HepG2 (cell line): Measurements from ENCODE around the gene CYP2W1. TPM values are rescaled to one million over a fixed set of nuclear protein-coding genes. Genes with fewer than 3 reads are reported as not detected.
A peak's percentile ranks its signal among the peaks of the same experiment; 100 is the strongest.

ENCODE experiments used
- AKAP8 ChIP-seq: sonication (generic); formaldehyde crosslinking; IDR thresholded peaks from 2 replicates; pipeline ENCODE4 v1.5.1; 2020; ENCODE audit warnings: mild to moderate bottlenecking, missing genetic modification reagents
- ATF3 ChIP-seq: sonication (generic); formaldehyde crosslinking; IDR thresholded peaks from 2 replicates; pipeline ENCODE4 v1.4.0; 2020; ENCODE audit warnings: missing genetic modification reagents
- BCL6 ChIP-seq: IDR thresholded peaks from 2 replicates; pipeline ENCODE4 v1.6.1; 2016; ENCODE audit warnings: missing genetic modification reagents, missing compliant biosample characterization
- CENPX ChIP-seq: sonication (generic); formaldehyde crosslinking; IDR thresholded peaks from 2 replicates; pipeline ENCODE4 v1.9.0; 2021; ENCODE audit warnings: mild to moderate bottlenecking, missing genetic modification reagents, moderate library complexity
- CHD4 ChIP-seq: fragments of 200-600 bp; sonication (generic); IDR thresholded peaks from 2 replicates; pipeline ENCODE4 v1.7.0; 2017; ENCODE audit warnings: mild to moderate bottlenecking, low read length, borderline replicate concordance
- CTCF ChIP-seq: sonication (generic); formaldehyde crosslinking; IDR thresholded peaks from 2 replicates; pipeline ENCODE4 v1.5.0; 2020; ENCODE audit warnings: mild to moderate bottlenecking, missing genetic modification reagents, moderate library complexity
- FOXK1 ChIP-seq: sonication (generic); formaldehyde crosslinking; IDR thresholded peaks from 2 replicates; pipeline ENCODE4 v1.4.0; 2020; ENCODE audit warnings: low read depth, missing genetic modification reagents, borderline replicate concordance
- HOXA3 ChIP-seq: sonication (generic); formaldehyde crosslinking; IDR thresholded peaks from 2 replicates; pipeline ENCODE4 v1.5.0; 2020; ENCODE audit warnings: missing genetic modification reagents
- KAT8 ChIP-seq: IDR thresholded peaks from 2 replicates; pipeline ENCODE4 v1.6.1; 2016; ENCODE audit warnings: missing genetic modification reagents, missing compliant biosample characterization
- KDM2A ChIP-seq: sonication (generic); formaldehyde crosslinking; IDR thresholded peaks from 2 replicates; pipeline ENCODE4 v1.4.0; 2020; ENCODE audit warnings: low read depth, missing genetic modification reagents, borderline replicate concordance
- KLF9 ChIP-seq: IDR thresholded peaks from 2 replicates; pipeline ENCODE4 v1.6.1; 2016; ENCODE audit warnings: low read depth
- MBD4 ChIP-seq: IDR thresholded peaks from 2 replicates; pipeline ENCODE4 v1.6.1; 2012; ENCODE audit warnings: low read length, inconsistent platforms, borderline replicate concordance
- MTA3 ChIP-seq: sonication (generic); formaldehyde crosslinking; IDR thresholded peaks from 2 replicates; pipeline ENCODE4 v1.4.0; 2020; ENCODE audit warnings: missing genetic modification reagents
- PAX8 ChIP-seq: sonication (generic); formaldehyde crosslinking; IDR thresholded peaks from 2 replicates; pipeline ENCODE4 v1.8.0; 2022; ENCODE audit warnings: mild to moderate bottlenecking, missing genetic modification reagents, borderline replicate concordance
- PHF20 ChIP-seq: sonication (generic); formaldehyde crosslinking; IDR thresholded peaks from 2 replicates; pipeline ENCODE4 v1.5.0; 2020; ENCODE audit warnings: mild to moderate bottlenecking, missing genetic modification reagents
- PRPF4 ChIP-seq: fragments of 200-400 bp; formaldehyde crosslinking; IDR thresholded peaks from 2 replicates; pipeline ENCODE4 v1.6.1; 2016; ENCODE audit warnings: low read length, low read depth; ENCODE audit not compliant: poor library complexity, severe bottlenecking
- RELA ChIP-seq: sonication (generic); formaldehyde crosslinking; IDR thresholded peaks from 2 replicates; pipeline ENCODE4 v1.4.0; 2020; ENCODE audit warnings: missing genetic modification reagents
- TAF15 ChIP-seq: fragments of 200-400 bp; formaldehyde crosslinking; IDR thresholded peaks from one replicate; pipeline ENCODE4 v1.6.1; 2018; ENCODE audit warnings: mild to moderate bottlenecking, low read depth, low read length; ENCODE audit not compliant: poor library complexity, severe bottlenecking
- TEAD2 ChIP-seq: sonication (generic); formaldehyde crosslinking; IDR thresholded peaks from 2 replicates; pipeline ENCODE4 v1.9.0; 2021; ENCODE audit warnings: missing genetic modification reagents
- U2AF2 ChIP-seq: fragments of 200-400 bp; formaldehyde crosslinking; IDR thresholded peaks from 2 replicates; pipeline ENCODE4 v1.6.1; 2017; ENCODE audit warnings: low read depth, mild to moderate bottlenecking, low read length
- ZC3H13 ChIP-seq: sonication (generic); formaldehyde crosslinking; IDR thresholded peaks from 2 replicates; pipeline ENCODE4 v1.8.1; 2023; ENCODE audit warnings: mild to moderate bottlenecking, missing genetic modification reagents, moderate library complexity
- ZFP62 ChIP-seq: sonication (generic); formaldehyde crosslinking; IDR thresholded peaks from 2 replicates; pipeline ENCODE4 v1.4.0; 2020; ENCODE audit warnings: missing genetic modification reagents
- ZNF335 ChIP-seq: sonication (generic); formaldehyde crosslinking; IDR thresholded peaks from 2 replicates; pipeline ENCODE4 v1.4.0; 2020; ENCODE audit warnings: missing genetic modification reagents
- ZNF547 ChIP-seq: sonication (generic); formaldehyde crosslinking; IDR thresholded peaks from 2 replicates; pipeline ENCODE4 v1.5.1; 2020; ENCODE audit warnings: mild to moderate bottlenecking, missing genetic modification reagents
- ZNF569 ChIP-seq: sonication (generic); formaldehyde crosslinking; IDR thresholded peaks from 2 replicates; pipeline ENCODE4 v1.5.0; 2020; ENCODE audit warnings: mild to moderate bottlenecking, missing genetic modification reagents, moderate library complexity, borderline replicate concordance
- polyA plus RNA-seq, 8 experiments: library from polyadenylated mRNA; depleted of rRNA in 3 of 8; stranded (reverse) in 7 of 8; unstranded in 1 of 8; fragments of >200 nt; fragmentation: Illumina TruSeq in 4 of 8; extraction: Trizol in 4 of 8; gene quantifications; 2 replicates each; pipeline versions ENCODE4 v1.2.1 to v1.2.3, GENCODE V29; 2011 to 2016; ENCODE audit warnings: low read depth in 4 of 8, missing spikeins in 1 of 8, mixed read lengths in 1 of 8; ENCODE audit not compliant: insufficient read depth in 1 of 8
- total RNA-seq, 5 experiments: library from RNA; depleted of rRNA; stranded (reverse); fragments of >200 nt; fragmentation: Illumina TruSeq; extraction: Trizol; gene quantifications; 2 replicates each; pipeline ENCODE4 v1.2.3, GENCODE V29; 2016; ENCODE audit warnings: low read depth in 1 of 5
- TF ChIP-seq, protein P1 (sequence below): sonication (generic); formaldehyde crosslinking; conservative IDR thresholded peaks from 2 replicates; pipeline ENCODE4 v1.4.0; 2020; ENCODE audit warnings: missing genetic modification reagents
- TF ChIP-seq, protein P2 (sequence below): sonication (generic); formaldehyde crosslinking; conservative IDR thresholded peaks from 2 replicates; pipeline ENCODE4 v1.8.1; 2023; ENCODE audit warnings: missing genetic modification reagents

CYP2W1 gene
- total and polyA plus RNA-seq, 2 of the 13 experiments (the other 11 are each of a cell fraction or from before 2014, with no cell fraction given), result 19.5 to 31.7 TPM

GRCh38 chr7:978416-979091, 4.4 kb upstream of the CYP2W1 start (continued):
- TF ChIP-seq HOXA3 (CRISPR knock-in tag), result no peak; the same call in 1 of the 2 replicates
- TF ChIP-seq RELA (CRISPR knock-in tag), result no peak
- TF ChIP-seq, protein P1, sequence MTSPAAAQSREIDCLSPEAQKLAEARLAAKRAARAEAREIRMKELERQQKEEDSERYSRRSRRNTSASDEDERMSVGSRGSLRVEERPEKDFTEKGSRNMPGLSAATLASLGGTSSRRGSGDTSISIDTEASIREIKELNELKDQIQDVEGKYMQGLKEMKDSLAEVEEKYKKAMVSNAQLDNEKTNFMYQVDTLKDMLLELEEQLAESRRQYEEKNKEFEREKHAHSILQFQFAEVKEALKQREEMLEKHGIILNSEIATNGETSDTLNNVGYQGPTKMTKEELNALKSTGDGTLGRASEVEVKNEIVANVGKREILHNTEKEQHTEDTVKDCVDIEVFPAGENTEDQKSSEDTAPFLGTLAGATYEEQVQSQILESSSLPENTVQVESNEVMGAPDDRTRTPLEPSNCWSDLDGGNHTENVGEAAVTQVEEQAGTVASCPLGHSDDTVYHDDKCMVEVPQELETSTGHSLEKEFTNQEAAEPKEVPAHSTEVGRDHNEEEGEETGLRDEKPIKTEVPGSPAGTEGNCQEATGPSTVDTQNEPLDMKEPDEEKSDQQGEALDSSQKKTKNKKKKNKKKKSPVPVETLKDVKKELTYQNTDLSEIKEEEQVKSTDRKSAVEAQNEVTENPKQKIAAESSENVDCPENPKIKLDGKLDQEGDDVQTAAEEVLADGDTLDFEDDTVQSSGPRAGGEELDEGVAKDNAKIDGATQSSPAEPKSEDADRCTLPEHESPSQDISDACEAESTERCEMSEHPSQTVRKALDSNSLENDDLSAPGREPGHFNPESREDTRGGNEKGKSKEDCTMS (CRISPR knock-in tag), result no peak
- TF ChIP-seq MBD4, result no peak
- TF ChIP-seq ZNF547 (CRISPR knock-in tag), result peak; percentile 31; the same call in 1 of the 2 replicates
- TF ChIP-seq AKAP8, result no peak
- TF ChIP-seq CHD4, result no peak
- TF ChIP-seq CTCF (CRISPR knock-in tag), result no peak
- no peak for TF ChIP-seq MTA3
- TF ChIP-seq ZC3H13 (CRISPR knock-in tag), result 0 out of 2 replicates have a peak, but pooled peaks have one; percentile 67
- no peak for TF ChIP-seq TEAD2 (CRISPR knock-in tag)
- no peak for TF ChIP-seq ZFP62 (CRISPR knock-in tag)
- TF ChIP-seq PRPF4, result peak; percentile 40
- TF ChIP-seq CENPX (CRISPR knock-in tag), result no peak
- TF ChIP-seq, protein P2, sequence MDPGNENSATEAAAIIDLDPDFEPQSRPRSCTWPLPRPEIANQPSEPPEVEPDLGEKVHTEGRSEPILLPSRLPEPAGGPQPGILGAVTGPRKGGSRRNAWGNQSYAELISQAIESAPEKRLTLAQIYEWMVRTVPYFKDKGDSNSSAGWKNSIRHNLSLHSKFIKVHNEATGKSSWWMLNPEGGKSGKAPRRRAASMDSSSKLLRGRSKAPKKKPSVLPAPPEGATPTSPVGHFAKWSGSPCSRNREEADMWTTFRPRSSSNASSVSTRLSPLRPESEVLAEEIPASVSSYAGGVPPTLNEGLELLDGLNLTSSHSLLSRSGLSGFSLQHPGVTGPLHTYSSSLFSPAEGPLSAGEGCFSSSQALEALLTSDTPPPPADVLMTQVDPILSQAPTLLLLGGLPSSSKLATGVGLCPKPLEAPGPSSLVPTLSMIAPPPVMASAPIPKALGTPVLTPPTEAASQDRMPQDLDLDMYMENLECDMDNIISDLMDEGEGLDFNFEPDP (CRISPR knock-in tag), result no peak
- peak; percentile 7; the same call in 1 of the 2 replicates for TF ChIP-seq BCL6 (CRISPR knock-in tag)
- TF ChIP-seq FOXK1 (CRISPR knock-in tag), result no peak
- no peak for TF ChIP-seq KLF9 (CRISPR knock-in tag)
- no peak for TF ChIP-seq ZNF335 (CRISPR knock-in tag)
- TF ChIP-seq ZNF569 (CRISPR knock-in tag), result no peak
- 0 out of 2 replicates have a peak, but pooled peaks have one; percentile 10 for TF ChIP-seq ATF3 (CRISPR knock-in tag)
- no peak for TF ChIP-seq PAX8 (CRISPR knock-in tag)
- TF ChIP-seq TAF15, result no peak
- no peak for TF ChIP-seq U2AF2
- no peak for TF ChIP-seq KDM2A (CRISPR knock-in tag)
- TF ChIP-seq KAT8 (CRISPR knock-in tag), result no peak
- no peak; the same call in 1 of the 2 replicates for TF ChIP-seq PHF20
